Adrenal gland (tissue), 12 donors: Measurements from ENCODE around the gene LRRN2. TPM values are rescaled to one million over a fixed set of nuclear protein-coding genes. Genes with fewer than 3 reads are reported as not detected.

Source experiments
- DNase-seq, 7 donors: peaks; one replicate each; pipeline ENCODE4 v3.0.0-alpha.2; 2019 to 2020
- H3K27ac ChIP-seq, 5 donors: fragments of 200-600 bp; sonication (generic) in 4 of 5; 1 replicate in 3 of 5; 2 replicates in 2 of 5; pipeline versions ENCODE4 v1.5.1 to v1.8.0; 2016 to 2020; ENCODE audit warnings: mild to moderate bottlenecking in 1 of 5
- H3K27me3 ChIP-seq: fragments of 200-600 bp; 2 replicates; pipeline ENCODE4 v1.8.0; 2021
- H3K36me3 ChIP-seq, 2 donors: fragments of 200-600 bp; replicated peaks in 1 of 2; 1 replicate in 1 of 2; 2 replicates in 1 of 2; pipeline versions ENCODE4 v1.5.1 to v1.8.0; 2018 to 2022
- H3K4me1 ChIP-seq, 2 donors: fragments of 200-600 bp; replicated peaks in 1 of 2; 1 replicate in 1 of 2; 2 replicates in 1 of 2; pipeline versions ENCODE4 v1.5.1 to v1.8.0; 2018 to 2021
- H3K4me3 ChIP-seq, 4 donors: fragments of 200-600 bp; sonication (generic) in 3 of 4; one replicate each; pipeline ENCODE4 v1.5.1; 2016 to 2018
- H3K9me3 ChIP-seq, 3 donors: fragments of 200-600 bp; sonication (generic) in 1 of 3; replicated peaks in 1 of 3; 1 replicate in 2 of 3; 2 replicates in 1 of 3; pipeline versions ENCODE4 v1.5.1 to v1.8.0; 2016 to 2021
- POLR2A ChIP-seq, 2 donors: fragments of 450-650 bp; IDR thresholded peaks; one replicate each; pipeline ENCODE4 v1.6.1; 2017; ENCODE audit warnings: antibody characterized with exemption in 2 of 2, mild to moderate bottlenecking in 2 of 2, moderate library complexity in 1 of 2
- WGBS, 4 donors: extraction: QIAGEN DNeasy Blood & Tissue Kit in 2 of 4; methylation state at CpG; one replicate each; pipeline versions ENCODE4 v1.1.5 to v1.1.7; 2013 to 2017; 5-methylcytosine and 5-hydroxymethylcytosine counted together
- intact Hi-C, 2 donors: fragments of 100-400 bp; cut with DNase I; formaldehyde crosslinking; loops; one replicate each; pipeline versions ENCODE4 v1.14.1 to v1.15.0; 2022 to 2023
- polyA plus RNA-seq, 3 donors: library from polyadenylated mRNA; stranded (reverse); fragments of 200-250 nt in 2 of 3; fragments of 350-450 nt in 1 of 3; fragmentation: Illumina TruSeq in 1 of 3; extraction: RNeasy Lipid Tissue Mini Kit (QIAGEN cat#74804) in 1 of 3; gene quantifications; one replicate each; pipeline ENCODE4 v1.2.3, GENCODE V29; 2013 to 2014
- total RNA-seq, 9 donors: library from RNA; depleted of rRNA in 4 of 9; stranded (reverse); fragments of >200 nt in 4 of 9; fragments of 120-200 nt in 1 of 9; fragmentation: NEBNext Ultra II Directional in 1 of 9; extraction: Animal tissue kit (Norgen Biotek cat#: 25700) in 1 of 9; gene quantifications; one replicate each; pipeline versions ENCODE4 v1.1.0 to v1.2.4, GENCODE V29; 2013 to 2023
- TF ChIP-seq, protein P1 (sequence below), 6 experiments: fragments of 450-650 bp in 4 of 6; fragments of 200-600 bp in 2 of 6; sonication (generic) in 1 of 6; IDR thresholded peaks; 1 replicate in 5 of 6; 2 replicates in 1 of 6; pipeline versions ENCODE4 v1.5.1 to v1.8.0; 2016 to 2021; ENCODE audit warnings: antibody characterized with exemption in 6 of 6, mild to moderate bottlenecking in 2 of 6, moderate library complexity in 1 of 6
- donor health status: healthy with polysubstance abuse.
- donor health status: Bipolar disorder and iron deficiency.
- donor health status: DM: yes; HTN: yes; CAD: no.
- donor health status: DM: no; HTN: no; CAD: no.
- donor health status: DM: no; HTN: no; CAD: no.
- donor health status: DM: yes; HTN: yes; CAD: no.

LRRN2 gene
- total and polyA plus RNA-seq, 12 donors = 1.1 to 8.7 (median 3.2) TPM

DNA sequence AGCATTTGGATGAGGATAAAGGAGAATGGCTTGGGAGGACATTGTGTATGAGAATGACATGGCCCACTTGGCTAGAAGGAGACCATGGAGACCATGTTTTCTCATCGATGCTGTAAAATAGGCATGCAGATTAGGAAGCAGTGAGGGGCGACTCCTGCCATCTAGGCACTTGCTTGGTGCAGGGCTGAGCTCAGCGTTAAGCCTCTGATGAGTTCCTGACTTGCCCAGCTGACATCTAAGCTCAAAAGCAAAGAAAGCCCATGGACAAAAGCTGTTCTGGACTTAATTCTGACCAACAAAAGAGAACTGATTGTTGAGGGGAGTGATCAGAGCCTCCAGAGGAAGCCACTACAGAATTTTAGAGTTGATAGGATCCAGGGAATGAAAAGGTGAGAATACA is 74.5 kb downstream of the LRRN2 start:
- no peak for TF ChIP-seq POLR2A (IDR thresholded peaks at IDR 0.05)
- TF ChIP-seq, protein P1, sequence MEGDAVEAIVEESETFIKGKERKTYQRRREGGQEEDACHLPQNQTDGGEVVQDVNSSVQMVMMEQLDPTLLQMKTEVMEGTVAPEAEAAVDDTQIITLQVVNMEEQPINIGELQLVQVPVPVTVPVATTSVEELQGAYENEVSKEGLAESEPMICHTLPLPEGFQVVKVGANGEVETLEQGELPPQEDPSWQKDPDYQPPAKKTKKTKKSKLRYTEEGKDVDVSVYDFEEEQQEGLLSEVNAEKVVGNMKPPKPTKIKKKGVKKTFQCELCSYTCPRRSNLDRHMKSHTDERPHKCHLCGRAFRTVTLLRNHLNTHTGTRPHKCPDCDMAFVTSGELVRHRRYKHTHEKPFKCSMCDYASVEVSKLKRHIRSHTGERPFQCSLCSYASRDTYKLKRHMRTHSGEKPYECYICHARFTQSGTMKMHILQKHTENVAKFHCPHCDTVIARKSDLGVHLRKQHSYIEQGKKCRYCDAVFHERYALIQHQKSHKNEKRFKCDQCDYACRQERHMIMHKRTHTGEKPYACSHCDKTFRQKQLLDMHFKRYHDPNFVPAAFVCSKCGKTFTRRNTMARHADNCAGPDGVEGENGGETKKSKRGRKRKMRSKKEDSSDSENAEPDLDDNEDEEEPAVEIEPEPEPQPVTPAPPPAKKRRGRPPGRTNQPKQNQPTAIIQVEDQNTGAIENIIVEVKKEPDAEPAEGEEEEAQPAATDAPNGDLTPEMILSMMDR (IDR thresholded peaks at IDR 0.05) = no peak
- Histone ChIP-seq H3K4me1 (no peaks in the 10 kb centered on the region), H3K27ac (no peak overlapping the region), H3K36me3 (no peaks in the 10 kb centered on the region), H3K4me3 (no peak overlapping the region), H3K27me3 (no peaks in the 10 kb centered on the region), H3K9me3 (no peaks in the 10 kb centered on the region)
- DNase-seq = no peak
- intact Hi-C loops = no loop called here
- 72 to 81% (median 77%) methylated on average over 3 of the region's 3 CpGs for WGBS, 4 donors

DNA sequence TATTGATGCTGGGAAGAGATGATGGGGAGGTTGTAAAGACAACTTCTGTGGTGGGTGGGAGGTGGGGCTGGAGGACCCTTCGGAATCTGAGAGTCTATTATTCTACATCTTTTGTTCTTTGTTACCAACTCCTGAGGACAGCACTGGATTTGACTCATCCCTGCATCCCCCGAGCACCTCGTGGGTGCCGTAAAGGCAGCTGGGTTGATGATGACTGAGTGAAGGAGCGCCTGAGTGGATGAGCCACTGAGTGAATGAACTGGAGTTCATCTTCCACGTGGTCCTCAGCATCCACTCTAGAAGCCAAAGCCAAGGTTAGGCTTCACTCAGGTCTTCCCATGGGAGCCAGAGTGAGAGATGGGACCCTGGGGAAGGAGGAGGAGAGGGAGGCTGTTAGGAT is 77.6 kb downstream of the LRRN2 start:
- no peaks in the 10 kb centered on the region for H3K27me3 ChIP-seq
- TF ChIP-seq, protein P1 (IDR thresholded peaks at IDR 0.05) = no peak
- no peak for TF ChIP-seq POLR2A (IDR thresholded peaks at IDR 0.05)
- intact Hi-C loops = no loop called here
- H3K4me1 ChIP-seq = no peaks in the 10 kb centered on the region
- H3K4me3 ChIP-seq = no peak overlapping the region
- no peak overlapping the region for H3K27ac ChIP-seq
- no peak for DNase-seq
- no peaks in the 10 kb centered on the region for H3K36me3 ChIP-seq
- WGBS, 4 donors = 74 to 77% (median 74%) methylated on average over 6 of the region's 6 CpGs
- H3K9me3 ChIP-seq = no peaks in the 10 kb centered on the region

DNA sequence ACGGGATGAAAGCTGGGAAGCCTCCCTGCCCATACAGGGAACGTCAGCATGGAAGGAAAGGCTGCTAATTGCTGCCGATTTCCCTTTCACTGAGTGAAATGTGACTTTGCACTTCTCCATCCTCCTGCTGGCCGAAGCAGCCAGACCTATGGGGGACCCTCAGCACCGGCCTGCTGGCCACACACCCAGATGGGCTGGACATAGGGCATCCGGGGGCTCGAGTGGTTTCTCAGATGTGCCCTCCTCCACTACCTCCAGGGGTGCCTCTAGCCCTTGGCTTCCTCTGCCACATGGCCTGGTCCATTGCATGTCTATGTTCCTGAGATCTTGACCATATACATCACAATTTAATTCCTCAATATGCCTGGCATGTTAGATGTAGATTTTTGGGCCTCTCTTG is 79.7 kb downstream of the LRRN2 start:
- H3K9me3 ChIP-seq = no peaks in the 10 kb centered on the region
- no peaks in the 10 kb centered on the region for H3K27me3 ChIP-seq
- H3K27ac ChIP-seq = no peak overlapping the region
- 75 to 87% (median 75%) methylated on average over 7 of the region's 7 CpGs for WGBS, 4 donors
- H3K36me3 ChIP-seq = no peaks in the 10 kb centered on the region
- TF ChIP-seq, protein P1 (IDR thresholded peaks at IDR 0.05) = no peak
- TF ChIP-seq POLR2A (IDR thresholded peaks at IDR 0.05) = no peak
- H3K4me3 ChIP-seq = no peak overlapping the region
- H3K4me1 ChIP-seq = no peaks in the 10 kb centered on the region
- intact Hi-C loops = no loop called here
- no peak for DNase-seq

DNA sequence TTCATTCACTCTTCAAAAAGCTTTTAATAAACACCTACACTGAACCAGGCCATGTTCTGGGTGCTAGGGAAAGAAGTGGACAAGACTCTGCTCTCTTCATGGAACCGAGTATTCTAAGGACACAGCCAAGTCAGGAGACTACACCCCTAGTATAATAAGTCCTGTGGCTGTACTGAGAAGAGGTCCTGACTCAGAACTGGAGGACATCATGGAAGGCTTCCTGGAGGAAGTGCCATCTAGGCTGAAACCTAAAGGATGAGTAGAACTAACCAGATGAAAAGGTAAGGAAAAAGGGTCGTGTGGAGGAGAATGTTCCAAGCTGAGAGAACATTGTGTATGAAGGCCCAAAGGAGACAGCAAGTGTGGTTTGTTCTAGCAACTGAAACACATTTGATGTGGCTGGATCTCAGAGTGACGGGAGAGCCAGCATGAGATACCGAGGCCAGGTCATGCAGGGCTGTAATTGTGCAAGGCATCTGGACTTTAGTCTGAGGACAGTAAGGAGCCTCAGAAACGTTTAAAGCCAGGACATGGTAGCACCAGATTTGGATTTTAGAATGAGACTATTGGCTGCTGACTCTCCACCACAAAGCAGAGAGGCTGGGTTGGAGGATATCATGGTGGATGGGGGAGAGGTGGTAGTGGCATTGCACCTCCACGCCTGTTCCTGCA is 82.5 kb downstream of the LRRN2 start:
- Histone ChIP-seq H3K27ac (no peak overlapping the region), H3K4me1 (no peaks in the 10 kb centered on the region), H3K27me3 (no peaks in the 10 kb centered on the region), H3K9me3 (no peaks in the 10 kb centered on the region), H3K36me3 (no peaks in the 10 kb centered on the region), H3K4me3 (no peak overlapping the region)
- intact Hi-C loops = no loop called here
- 77 to 80% (median 79%) methylated on average over 6 of the region's 6 CpGs for WGBS, 4 donors
- DNase-seq = no peak
- TF ChIP-seq, protein P1 (IDR thresholded peaks at IDR 0.05) = no peak
- TF ChIP-seq POLR2A (IDR thresholded peaks at IDR 0.05) = no peak
